GM19397 (cell line): ENCODE results near the gene KCNAB2.

ENCODE experiments used
- ATAC-seq: cut with Tn5 transposase; IDR thresholded peaks from one replicate; pipeline ENCODE4 v1.9.1; 2021; ENCODE audit warnings: mild to moderate bottlenecking, moderate library complexity; ENCODE audit not compliant: unreplicated experiment

The KCNAB2 gene

GRCh38 chr1:6124746-6125365 is 79.2 kb downstream of the KCNAB2 start:
- ATAC-seq: no peak

DNA sequence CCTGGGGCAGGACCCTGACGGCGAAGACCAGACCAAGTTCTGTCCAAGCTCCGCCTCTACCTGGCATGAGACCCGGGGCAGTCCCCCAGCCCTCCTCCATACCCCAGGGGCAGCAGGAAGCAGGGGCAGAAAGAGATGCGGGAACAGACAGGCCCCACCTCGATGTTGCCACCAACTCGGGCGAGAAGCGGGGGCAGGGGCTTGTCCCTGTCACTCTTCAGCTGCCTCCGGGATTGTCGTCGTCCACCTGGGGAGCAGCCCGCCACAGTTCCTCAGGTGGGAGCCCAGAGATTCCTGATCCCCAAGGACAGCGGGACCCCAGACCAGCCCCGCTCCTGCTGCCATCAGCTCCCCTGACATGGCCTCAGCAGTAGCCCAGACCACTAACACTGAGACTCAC is 79.7 kb downstream of the KCNAB2 start:
- no peak for ATAC-seq

DNA sequence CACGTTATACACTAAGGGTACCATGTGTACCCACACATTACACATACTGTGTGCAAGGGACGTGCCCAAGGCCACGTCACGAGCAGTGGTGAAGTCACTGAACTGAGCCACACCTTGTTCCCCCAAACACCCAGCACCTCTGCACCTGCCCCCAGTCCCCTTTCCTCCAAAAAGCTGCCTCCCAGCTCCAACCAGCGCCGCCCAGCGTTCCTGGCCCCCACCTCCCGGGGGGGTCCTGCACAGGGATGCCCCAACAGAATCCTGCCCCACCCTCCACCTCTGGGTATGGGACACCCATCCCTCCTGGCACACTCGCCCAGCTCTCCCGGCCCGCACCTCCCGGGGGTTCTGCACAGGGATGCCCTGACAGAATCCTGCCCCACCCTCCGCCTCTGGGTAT is 80.3 kb downstream of the KCNAB2 start:
- ATAC-seq: no peak

DNA sequence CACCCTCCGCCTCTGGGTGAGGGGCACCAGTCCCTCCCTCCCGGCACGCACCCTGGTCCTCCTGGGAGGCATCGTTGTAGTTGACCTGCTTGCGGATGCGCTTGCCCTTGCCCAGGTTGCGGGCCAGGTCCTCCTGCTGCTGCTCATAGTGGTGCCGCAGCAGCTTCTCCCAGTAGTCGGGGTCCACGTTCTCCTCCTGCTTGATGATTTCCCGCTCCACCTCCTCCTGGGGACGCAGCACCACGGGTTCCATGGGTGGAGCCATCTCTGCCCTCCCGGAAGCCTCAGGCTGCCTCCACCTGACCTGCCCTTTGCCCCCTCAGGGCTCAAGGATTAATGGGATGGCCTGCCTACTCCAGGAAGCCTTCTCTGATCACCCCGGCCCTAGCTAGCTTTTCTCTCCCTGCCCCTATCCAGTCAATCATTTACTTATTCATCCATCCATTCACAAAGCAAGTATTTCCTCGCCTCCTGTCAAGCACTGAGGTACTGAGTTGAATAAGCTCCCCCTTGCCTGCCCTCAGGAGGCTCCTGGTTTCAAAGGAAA is 80.9 kb downstream of the KCNAB2 start:
- ATAC-seq: no peak

GRCh38 chr1:6127587-6128163 is 82.0 kb downstream of the KCNAB2 start:
- no peak for ATAC-seq

- no peak for ATAC-seq
Measured at GRCh38 chr1:6128276-6129081, 82.8 kb downstream of the KCNAB2 start.

DNA sequence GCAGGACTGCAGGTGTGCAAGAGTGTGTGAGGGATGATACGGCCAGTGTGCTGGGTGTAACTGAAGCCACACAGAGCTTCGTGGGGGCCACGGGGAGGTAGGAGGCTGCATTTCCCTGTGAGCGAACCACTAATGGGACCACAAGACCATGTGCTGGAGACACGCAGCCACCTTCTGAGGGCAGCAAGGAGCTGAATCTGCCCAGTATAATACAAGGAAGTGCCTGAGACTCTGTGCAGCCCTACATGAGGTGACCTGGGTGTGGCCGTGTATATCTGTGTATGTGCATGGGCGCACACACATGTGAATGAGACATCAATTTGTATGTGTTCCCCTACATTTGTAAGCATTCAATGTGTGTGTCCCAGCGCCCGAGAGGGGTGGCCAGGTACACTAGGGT is 83.6 kb downstream of the KCNAB2 start:
- ATAC-seq: no peak

- no peak for ATAC-seq
Measured at GRCh38 chr1:6130036-6130435, 84.3 kb downstream of the KCNAB2 start.

GRCh38 chr1:6130596-6130995 is 84.9 kb downstream of the KCNAB2 start:
- no peak for ATAC-seq

DNA sequence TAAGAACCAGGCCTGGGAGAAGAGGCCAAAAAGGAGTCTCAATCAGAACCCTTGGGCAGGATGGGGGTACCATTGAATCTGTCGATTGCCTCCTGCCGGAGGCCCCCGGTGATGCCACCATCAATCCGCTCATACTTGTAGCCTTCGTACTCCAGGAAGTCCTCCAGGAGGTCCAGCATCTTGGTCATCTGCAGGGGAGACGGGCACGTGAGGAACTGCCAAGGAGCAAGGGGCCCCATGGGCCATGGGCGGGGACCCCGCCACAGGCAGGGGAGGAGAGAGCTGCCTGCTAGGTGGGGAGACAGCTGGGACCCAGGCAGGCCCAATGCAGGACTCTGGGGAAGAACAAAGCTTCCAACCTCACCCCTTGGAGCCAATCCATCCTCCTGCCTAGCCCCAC is 85.9 kb downstream of the KCNAB2 start:
- ATAC-seq: no peak

- ATAC-seq: no peak
Measured at GRCh38 chr1:6133146-6133895, 87.6 kb downstream of the KCNAB2 start.

DNA sequence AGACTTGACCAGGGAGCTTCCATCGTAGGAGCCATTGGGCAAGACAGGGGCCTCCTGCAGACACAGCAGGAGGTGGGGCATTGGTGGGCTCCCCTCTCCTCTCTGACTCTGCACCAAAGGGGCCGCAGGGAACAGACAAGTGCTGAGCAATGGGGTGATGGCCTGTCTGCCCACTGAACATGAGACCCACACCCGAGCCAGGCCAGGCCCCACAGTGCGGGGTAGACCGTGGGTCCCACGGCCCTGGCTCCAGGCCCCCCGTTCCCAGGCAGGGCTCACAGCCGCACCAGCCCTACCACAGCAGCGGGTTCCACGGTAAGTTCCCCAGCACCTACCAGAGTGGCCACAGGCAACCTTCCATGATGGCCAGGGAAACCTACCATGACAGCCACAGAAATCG is 88.5 kb downstream of the KCNAB2 start:
- no peak for ATAC-seq

DNA sequence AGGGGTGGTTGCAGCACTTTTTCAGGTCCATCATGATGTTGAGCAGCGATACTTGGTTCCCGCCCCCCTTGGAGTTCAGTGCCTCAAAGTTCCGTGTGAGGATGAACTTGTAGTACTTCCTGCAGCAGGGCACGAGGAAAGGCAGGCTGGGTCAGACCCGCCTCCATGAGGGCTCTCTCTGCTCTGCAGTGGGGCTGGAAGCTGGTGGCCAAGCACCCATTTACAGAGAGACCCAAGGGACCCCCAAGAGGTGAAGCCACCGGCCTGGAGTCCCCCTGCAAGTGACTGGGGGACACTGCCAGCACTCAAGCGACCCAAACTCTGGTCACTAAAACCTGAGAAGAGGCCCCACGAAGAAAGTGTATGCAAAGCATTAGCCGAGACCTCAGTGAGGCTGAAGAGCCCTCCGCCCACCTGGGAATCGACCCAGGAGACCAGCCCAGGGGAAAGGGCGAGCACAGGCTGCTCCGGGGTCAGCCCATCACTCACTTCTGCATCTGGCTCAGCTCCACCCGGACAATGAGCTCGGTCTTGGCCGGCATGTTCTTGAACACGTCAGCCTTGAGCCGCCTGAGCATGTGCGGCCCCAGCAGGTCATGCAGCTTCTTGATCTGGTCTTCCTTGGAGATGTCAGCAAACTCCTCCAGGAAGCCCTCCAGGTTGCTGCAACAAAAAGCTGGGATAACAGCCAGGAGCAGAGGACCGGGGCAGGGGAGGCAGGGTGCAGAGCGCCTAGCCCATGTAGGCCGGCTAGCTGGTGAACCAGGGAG is 89.2 kb downstream of the KCNAB2 start:
- no peak for ATAC-seq

DNA sequence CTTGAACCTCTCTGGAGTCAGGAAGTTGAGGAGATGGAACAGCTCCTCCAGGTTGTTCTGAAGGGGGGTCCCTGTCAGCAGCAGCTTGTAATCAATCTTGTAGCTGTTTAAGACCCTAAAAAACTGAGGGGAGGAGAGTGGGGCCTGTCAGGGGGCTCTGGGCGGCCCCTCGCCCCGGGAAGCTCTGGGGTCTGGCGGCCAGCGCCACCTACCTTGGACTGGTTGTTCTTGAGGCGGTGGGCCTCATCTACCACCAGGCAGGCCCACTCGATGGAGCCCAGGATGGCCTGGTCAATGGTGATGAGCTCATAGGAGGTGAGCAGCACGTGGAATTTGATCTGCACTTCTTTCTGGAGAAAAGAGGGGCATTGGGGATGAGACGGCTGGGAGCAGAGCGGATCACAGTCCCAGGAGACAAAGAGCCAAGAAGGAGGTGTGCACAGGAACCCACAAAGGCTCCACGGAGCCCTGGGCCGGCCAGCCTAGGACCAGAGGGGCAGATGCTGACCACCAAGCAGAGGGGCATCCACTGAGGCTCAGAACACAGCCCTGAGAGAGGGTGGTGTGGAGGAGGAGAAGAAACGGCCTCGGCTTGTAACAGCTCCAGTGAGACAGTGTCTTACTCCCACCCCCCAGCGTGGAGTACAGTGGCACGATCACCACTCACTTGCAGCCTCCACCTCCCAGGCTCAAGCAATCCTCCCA is 91.0 kb downstream of the KCNAB2 start:
- ATAC-seq: no peak

DNA sequence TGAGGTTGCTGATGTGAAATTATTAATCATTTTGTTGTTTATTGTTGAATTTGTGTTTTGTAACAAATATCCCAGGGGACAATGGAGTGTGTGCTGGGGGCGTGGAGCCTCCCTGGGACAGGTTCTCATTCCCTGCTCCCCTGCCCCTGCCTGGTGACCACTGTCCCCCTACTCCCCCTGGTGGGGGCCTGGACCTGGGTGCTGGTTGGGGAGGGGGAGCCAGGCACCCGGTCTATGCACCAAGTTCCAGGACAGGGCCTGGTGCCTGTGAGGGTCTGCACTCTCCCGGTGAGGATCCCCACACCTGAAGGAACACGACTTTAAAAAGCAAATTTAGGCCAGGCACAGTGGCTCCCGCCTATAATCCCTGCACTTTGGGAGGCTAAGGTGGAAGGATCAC is 92.1 kb downstream of the KCNAB2 start:
- ATAC-seq: no peak

GRCh38 chr1:6140413-6140812 is 94.7 kb downstream of the KCNAB2 start:
- ATAC-seq: no peak

DNA sequence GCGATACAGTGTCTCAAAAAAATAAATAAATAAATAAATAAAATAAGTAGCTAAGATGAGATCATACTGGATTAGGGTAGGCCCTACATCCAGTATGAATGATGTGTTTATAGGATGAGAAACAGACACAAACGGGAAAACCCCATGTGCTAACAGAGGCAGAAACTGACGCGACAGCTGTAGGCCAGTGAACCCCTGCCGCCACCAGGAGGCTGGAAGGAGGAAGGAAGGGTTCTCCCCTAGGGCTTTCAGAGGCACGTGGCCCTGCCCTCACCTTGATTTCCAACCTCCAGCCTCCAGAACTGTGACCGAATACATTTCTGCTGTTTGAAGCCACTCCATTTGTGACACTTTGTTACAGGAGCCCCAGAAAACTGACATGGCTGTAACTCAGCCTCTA is 95.9 kb downstream of the KCNAB2 start:
- no peak for ATAC-seq

- no peak for ATAC-seq
Measured at GRCh38 chr1:6142036-6142621, 96.4 kb downstream of the KCNAB2 start.

- ATAC-seq: no peak
Measured at GRCh38 chr1:6142734-6143133, 97.0 kb downstream of the KCNAB2 start.

- ATAC-seq: no peak
Measured at GRCh38 chr1:6143395-6143794, 97.7 kb downstream of the KCNAB2 start.
